GM12875 (cell line): ENCODE data around the gene SRSF4.
"Not testable (repeated sequence)": the region's sequence is repeated elsewhere in the genome, so short reads cannot be mapped to it uniquely, and the experiment has no call there.

Experiments
- H3K4me3 ChIP-seq: one replicate; pipeline ENCODE4 v1.5.1; 2011; ENCODE audit warnings: low read depth, low read length, control low read depth
- TF ChIP-seq, protein P1 (sequence below): IDR thresholded peaks from 2 replicates; pipeline ENCODE4 v1.5.1; 2011; ENCODE audit warnings: low read depth, mild to moderate bottlenecking, control low read depth, inconsistent platforms, low read length, moderate library complexity, borderline replicate concordance; ENCODE audit not compliant: insufficient read depth

The SRSF4 gene

DNA sequence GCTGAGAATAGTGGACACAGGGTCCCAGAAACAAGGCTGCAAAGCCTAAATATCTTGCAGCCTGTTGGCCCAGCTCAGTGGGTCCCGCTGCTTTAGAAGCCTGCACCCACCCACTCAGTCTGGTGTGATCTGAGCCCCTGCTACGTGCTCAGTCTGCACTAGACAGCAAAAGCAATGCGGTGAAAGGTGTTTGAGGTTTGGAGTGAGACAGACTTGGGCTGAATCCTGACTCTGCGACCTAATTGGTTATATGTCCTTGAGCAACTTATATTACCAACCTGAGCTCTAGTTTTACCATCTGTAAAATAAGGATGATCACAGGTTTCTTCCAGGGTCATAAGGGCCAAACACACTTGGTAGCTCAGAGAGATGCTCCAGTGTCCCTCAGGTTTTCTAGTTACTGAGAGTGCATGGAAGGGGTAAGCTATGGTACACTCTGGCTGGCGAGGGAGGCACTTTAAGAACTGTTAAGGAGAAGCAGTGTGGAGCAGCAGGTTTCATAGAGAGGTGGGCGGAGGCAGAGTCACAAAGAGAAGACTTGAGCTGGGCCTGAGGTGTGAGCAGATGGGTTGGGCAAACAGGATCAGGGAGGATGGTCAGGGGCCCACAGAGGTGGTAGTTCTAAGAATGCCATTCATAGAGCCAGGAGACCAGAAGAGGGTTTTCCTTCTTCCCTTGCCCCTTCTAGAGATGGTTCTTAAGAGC is 68.1 kb downstream of the SRSF4 start:
- no peak overlapping the region for H3K4me3 ChIP-seq
- TF ChIP-seq, protein P1, sequence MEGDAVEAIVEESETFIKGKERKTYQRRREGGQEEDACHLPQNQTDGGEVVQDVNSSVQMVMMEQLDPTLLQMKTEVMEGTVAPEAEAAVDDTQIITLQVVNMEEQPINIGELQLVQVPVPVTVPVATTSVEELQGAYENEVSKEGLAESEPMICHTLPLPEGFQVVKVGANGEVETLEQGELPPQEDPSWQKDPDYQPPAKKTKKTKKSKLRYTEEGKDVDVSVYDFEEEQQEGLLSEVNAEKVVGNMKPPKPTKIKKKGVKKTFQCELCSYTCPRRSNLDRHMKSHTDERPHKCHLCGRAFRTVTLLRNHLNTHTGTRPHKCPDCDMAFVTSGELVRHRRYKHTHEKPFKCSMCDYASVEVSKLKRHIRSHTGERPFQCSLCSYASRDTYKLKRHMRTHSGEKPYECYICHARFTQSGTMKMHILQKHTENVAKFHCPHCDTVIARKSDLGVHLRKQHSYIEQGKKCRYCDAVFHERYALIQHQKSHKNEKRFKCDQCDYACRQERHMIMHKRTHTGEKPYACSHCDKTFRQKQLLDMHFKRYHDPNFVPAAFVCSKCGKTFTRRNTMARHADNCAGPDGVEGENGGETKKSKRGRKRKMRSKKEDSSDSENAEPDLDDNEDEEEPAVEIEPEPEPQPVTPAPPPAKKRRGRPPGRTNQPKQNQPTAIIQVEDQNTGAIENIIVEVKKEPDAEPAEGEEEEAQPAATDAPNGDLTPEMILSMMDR: no peak

GRCh38 chr1:29112705-29113412 is 68.8 kb downstream of the SRSF4 start:
- H3K4me3 ChIP-seq: no peak overlapping the region
- TF ChIP-seq, protein P1: no peak

DNA sequence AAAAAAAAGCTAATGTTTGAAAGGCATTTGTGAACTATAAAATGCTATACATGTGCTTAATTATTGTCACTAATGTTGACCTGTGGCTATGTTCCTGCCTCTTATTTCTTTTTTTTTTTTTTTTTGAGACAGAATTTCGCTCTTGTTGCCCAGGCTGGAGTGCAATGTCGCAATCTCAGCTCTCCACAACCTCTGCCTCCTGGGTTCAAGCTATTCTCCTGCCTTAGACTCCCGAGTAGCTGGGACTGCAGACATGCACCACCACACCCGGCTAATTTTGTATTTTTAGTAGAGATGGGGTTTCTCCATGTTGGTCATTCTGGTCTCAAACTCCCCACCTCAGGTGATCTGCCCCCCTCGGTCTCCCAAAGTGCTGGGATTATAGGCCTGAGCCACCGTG is 73.7 kb downstream of the SRSF4 start:
- H3K4me3 ChIP-seq: not testable (repeated sequence)

- TF ChIP-seq, protein P1: no peak
- no peak overlapping the region for H3K4me3 ChIP-seq
Observed at GRCh38 chr1:29105822-29106221, 75.9 kb downstream of the SRSF4 start.

- TF ChIP-seq, protein P1: no peak
- H3K4me3 ChIP-seq: no peak overlapping the region
Observed at GRCh38 chr1:29100487-29100886, 81.2 kb downstream of the SRSF4 start.

DNA sequence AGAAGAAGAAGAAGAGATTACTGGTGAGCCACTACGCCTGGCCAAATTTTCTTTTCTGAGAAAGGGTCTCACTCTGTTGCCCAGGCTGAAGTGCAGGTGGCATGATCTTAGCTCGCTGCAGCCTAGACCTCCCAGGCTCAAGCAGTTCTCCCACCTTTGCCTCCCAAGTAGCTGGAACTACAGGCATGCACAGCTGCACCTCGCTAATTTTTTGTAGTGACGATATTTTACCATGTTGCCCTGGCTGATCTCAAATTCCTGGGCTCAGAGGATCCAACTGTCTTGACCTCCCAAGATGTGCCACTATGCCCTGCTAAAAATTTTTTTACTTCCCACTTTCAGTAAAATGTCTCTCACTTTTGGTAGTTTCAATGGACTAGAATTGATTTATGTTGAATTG is 82.4 kb downstream of the SRSF4 start:
- H3K4me3 ChIP-seq: no peak overlapping the region
- TF ChIP-seq, protein P1: no peak
